ENCODE data around the gene DUSP5. TPM values are rescaled to one million over a fixed set of nuclear protein-coding genes. Genes with fewer than 3 reads are reported as not detected.

DUSP5 gene
- total and polyA plus RNA-seq, 2 donors: 8.5 to 18.7 TPM

DNA sequence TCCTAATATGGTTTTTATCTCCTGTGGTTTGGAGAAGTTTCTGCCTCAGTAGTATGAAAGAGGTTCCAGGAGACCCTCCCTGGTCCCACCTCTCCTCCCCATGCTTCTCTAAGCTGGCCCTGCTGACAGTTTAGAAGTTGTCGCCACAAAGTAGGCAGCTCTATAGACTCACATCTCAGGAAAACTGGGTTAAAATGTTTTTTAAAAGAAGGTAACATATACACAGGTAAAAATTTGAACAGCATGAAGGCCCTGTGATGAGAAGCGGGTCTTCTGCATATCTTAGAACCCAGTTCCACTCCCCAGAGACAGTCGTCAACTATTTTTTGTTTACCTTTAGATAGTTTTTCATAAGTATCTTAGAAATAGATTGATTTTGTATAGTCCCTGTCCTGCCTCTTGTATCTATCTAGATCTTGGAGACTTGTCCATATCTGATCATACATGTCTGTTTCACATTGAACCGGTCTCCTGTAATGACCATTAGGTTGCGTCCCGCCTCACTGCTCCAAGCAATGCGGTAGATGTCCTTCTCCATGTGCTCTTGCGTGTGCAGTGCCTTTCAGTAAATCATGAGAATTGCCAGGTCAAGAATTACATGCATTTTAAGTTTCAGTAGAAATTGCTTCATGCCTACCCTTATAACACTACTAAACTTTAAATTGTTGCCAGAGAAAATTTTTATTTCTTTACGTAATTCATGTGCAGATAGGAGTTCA is 2.2 kb downstream of the DUSP5 start:
- Histone ChIP-seq H3K4me3 (ENCODE audit: low read depth, low read length) (no peak overlapping the region), H3K4me1 (ENCODE audit: insufficient read depth) (no peaks in the 10 kb centered on the region), H3K36me3 (ENCODE audit: insufficient read depth) (no peaks in the 10 kb centered on the region), H3K27ac (ENCODE audit: low read depth) (no peak overlapping the region)
- DNase-seq (ENCODE audit: extremely low spot score): no peak
- WGBS: 75% methylated on average over 9 of the region's 9 CpGs

- Histone ChIP-seq H3K4me3 (ENCODE audit: low read depth, low read length) (no peak overlapping the region), H3K4me1 (ENCODE audit: insufficient read depth) (no peaks in the 10 kb centered on the region), H3K36me3 (ENCODE audit: insufficient read depth) (no peaks in the 10 kb centered on the region), H3K27ac (ENCODE audit: low read depth) (no peak overlapping the region)
- WGBS: 37% methylated on average over 3 of the region's 3 CpGs
- no peak for DNase-seq (ENCODE audit: extremely low spot score)
Observed at GRCh38 chr10:110500515-110500905, 2.8 kb downstream of the DUSP5 start.

GRCh38 chr10:110501142-110501937 is 3.6 kb downstream of the DUSP5 start:
- DNase-seq (ENCODE audit: extremely low spot score): peak; percentile 76
- no peak overlapping the region for H3K4me3 ChIP-seq (ENCODE audit: low read depth, low read length)
- H3K36me3 ChIP-seq (ENCODE audit: insufficient read depth): no peaks in the 10 kb centered on the region
- whole genome bisulfite sequencing: 34% methylated on average over 9 of the region's 9 CpGs
- H3K4me1 ChIP-seq (ENCODE audit: insufficient read depth): no peaks in the 10 kb centered on the region
- no peak overlapping the region for H3K27ac ChIP-seq (ENCODE audit: low read depth)

- Histone ChIP-seq H3K4me3 (ENCODE audit: low read depth, low read length) (no peak overlapping the region), H3K27ac (ENCODE audit: low read depth) (no peak overlapping the region), H3K36me3 (ENCODE audit: insufficient read depth) (no peaks in the 10 kb centered on the region), H3K4me1 (ENCODE audit: insufficient read depth) (no peaks in the 10 kb centered on the region)
- 62% methylated on average over 6 of the region's 6 CpGs for WGBS
- no peak for DNase-seq (ENCODE audit: extremely low spot score)
Observed at GRCh38 chr10:110502072-110502845, 4.6 kb downstream of the DUSP5 start.

- Histone ChIP-seq H3K4me3 (ENCODE audit: low read depth, low read length) (no peak overlapping the region), H3K36me3 (ENCODE audit: insufficient read depth) (no peaks in the 10 kb centered on the region), H3K4me1 (ENCODE audit: insufficient read depth) (no peaks in the 10 kb centered on the region), H3K27ac (ENCODE audit: low read depth) (no peak overlapping the region)
- DNase-seq (ENCODE audit: extremely low spot score): no peak
- 11% methylated on average over 3 of the region's 3 CpGs for WGBS
Observed at GRCh38 chr10:110502851-110503301, 5.2 kb downstream of the DUSP5 start.

- Histone ChIP-seq H3K27ac (ENCODE audit: low read depth) (no peak overlapping the region), H3K4me3 (ENCODE audit: low read depth, low read length) (no peak overlapping the region), H3K36me3 (ENCODE audit: insufficient read depth) (no peaks in the 10 kb centered on the region), H3K4me1 (ENCODE audit: insufficient read depth) (no peaks in the 10 kb centered on the region)
- DNase-seq (ENCODE audit: extremely low spot score): no peak
- WGBS: 41% methylated on average over 4 of the region's 4 CpGs
Observed at GRCh38 chr10:110503528-110504110, 5.9 kb downstream of the DUSP5 start.

- peak overlapping the region; percentile 13 for H3K27ac ChIP-seq (ENCODE audit: low read depth)
Observed at GRCh38 chr10:110504111-110504735, 6.5 kb downstream of the DUSP5 start.

DNA sequence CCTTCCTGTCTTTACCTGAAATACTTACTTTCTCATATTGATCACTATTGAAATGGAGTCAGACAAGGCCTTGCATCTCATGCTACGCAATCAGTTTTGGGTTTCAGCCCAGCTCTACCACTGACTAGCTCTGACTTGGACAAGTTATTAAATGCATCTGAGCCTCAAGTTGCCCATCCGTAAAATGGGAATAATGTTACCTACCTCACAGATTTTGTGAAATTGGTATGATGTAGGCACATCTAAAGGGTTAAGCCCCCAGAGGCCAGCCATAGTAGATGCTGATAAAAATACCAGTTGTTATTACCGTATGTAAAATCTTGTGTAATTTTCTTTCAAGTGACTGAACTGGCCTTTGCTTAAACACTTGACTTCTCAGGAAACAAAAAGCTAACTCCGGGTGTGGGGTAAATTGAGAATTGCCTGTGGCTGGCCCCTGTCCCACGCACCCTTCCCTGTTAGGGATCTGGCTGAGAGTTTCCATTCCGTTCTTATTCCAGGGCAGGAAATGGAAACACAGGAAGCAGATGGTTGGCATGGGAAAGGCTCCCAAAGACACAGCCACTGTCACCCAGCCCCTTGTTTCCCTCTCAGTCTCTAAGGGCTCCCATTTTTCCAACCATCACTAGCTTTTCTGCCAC is 7.5 kb downstream of the DUSP5 start:
- no peak overlapping the region for H3K27ac ChIP-seq (ENCODE audit: low read depth)
- 71% methylated on average over 6 of the region's 6 CpGs for WGBS
- no peak overlapping the region for H3K4me3 ChIP-seq (ENCODE audit: low read depth, low read length)
- H3K36me3 ChIP-seq (ENCODE audit: insufficient read depth): no peaks in the 10 kb centered on the region
- H3K4me1 ChIP-seq (ENCODE audit: insufficient read depth): no peaks in the 10 kb centered on the region
- no peak for DNase-seq (ENCODE audit: extremely low spot score)

More at GRCh38 chr10:110504111-110504735, 6.5 kb downstream of the DUSP5 start:
- no peak overlapping the region for H3K4me3 ChIP-seq (ENCODE audit: low read depth, low read length)
- no peaks in the 10 kb centered on the region for H3K4me1 ChIP-seq (ENCODE audit: insufficient read depth)
- 23% methylated on average over 4 of the region's 4 CpGs for WGBS
- no peak for DNase-seq (ENCODE audit: extremely low spot score)
- no peaks in the 10 kb centered on the region for H3K36me3 ChIP-seq (ENCODE audit: insufficient read depth)

DNA sequence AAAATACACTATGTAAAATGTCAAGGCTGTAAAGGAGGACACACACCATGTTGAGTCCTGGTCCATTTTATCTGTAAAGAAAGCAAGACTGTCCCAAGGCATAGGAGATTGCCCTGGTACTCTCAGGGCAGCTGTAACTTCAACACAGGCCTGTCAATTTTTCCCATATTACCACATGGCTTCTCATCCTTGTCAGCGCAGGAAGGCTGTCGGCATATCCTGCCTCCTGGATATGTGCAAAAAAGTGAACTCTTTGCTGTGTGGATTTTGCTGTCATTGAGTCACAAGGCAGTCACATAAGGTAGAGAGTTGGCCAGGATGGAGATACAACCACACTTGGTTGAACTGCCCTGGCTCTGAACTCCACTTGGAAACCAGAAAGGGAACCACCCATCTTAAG is 8.7 kb downstream of the DUSP5 start:
- no peaks in the 10 kb centered on the region for H3K4me1 ChIP-seq (ENCODE audit: insufficient read depth)
- no peak for DNase-seq (ENCODE audit: extremely low spot score)
- 87% methylated on average over 2 of the region's 2 CpGs for WGBS
- no peak overlapping the region for H3K27ac ChIP-seq (ENCODE audit: low read depth)
- H3K4me3 ChIP-seq (ENCODE audit: low read depth, low read length): no peak overlapping the region
- no peaks in the 10 kb centered on the region for H3K36me3 ChIP-seq (ENCODE audit: insufficient read depth)

DNA sequence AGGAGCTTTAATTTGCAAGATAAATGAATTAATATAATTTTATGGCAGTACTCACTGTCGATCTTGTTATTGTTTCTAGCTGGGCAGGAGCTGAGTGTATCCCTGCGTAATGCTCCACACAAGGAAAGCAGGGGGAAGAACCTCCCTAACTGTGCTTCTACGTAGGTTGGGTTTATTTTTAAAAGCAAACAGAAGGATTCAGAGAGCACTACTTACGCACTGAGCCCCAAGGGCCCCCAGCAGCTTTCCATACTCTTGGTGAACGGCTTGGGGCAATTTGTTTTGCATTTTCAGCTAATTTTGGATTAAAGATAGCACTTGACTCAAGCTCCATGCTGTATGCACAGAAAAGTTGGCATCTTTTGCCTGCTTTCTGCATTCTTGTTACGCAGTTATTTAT is 9.6 kb downstream of the DUSP5 start:
- Histone ChIP-seq H3K27ac (ENCODE audit: low read depth) (no peak overlapping the region), H3K4me3 (ENCODE audit: low read depth, low read length) (no peak overlapping the region), H3K4me1 (ENCODE audit: insufficient read depth) (no peaks in the 10 kb centered on the region), H3K36me3 (ENCODE audit: insufficient read depth) (no peaks in the 10 kb centered on the region)
- DNase-seq (ENCODE audit: extremely low spot score): no peak
- WGBS: 89% methylated on average over 6 of the region's 6 CpGs

- Histone ChIP-seq H3K4me3 (ENCODE audit: low read depth, low read length) (no peak overlapping the region), H3K4me1 (ENCODE audit: insufficient read depth) (no peaks in the 10 kb centered on the region), H3K36me3 (ENCODE audit: insufficient read depth) (no peaks in the 10 kb centered on the region), H3K27ac (ENCODE audit: low read depth) (no peak overlapping the region)
- no peak for DNase-seq (ENCODE audit: extremely low spot score)
- WGBS: 84% methylated on average over 9 of the region's 9 CpGs
Observed at GRCh38 chr10:110508159-110508788, 10.6 kb downstream of the DUSP5 start.

- Histone ChIP-seq H3K4me3 (ENCODE audit: low read depth, low read length) (no peak overlapping the region), H3K36me3 (ENCODE audit: insufficient read depth) (no peaks in the 10 kb centered on the region), H3K4me1 (ENCODE audit: insufficient read depth) (no peaks in the 10 kb centered on the region), H3K27ac (ENCODE audit: low read depth) (no peak overlapping the region)
- DNase-seq (ENCODE audit: extremely low spot score): no peak
- WGBS: 73% methylated on average over 11 of the region's 11 CpGs
Observed at GRCh38 chr10:110508806-110509544, 11.3 kb downstream of the DUSP5 start.
